GM21515 (cell line): ENCODE results near the gene NRTN.
"Not testable (repeated sequence)": the region's sequence is repeated elsewhere in the genome, so short reads cannot be mapped to it uniquely, and the experiment has no call there.

ENCODE experiments used
- ATAC-seq: cut with Tn5 transposase; IDR thresholded peaks from one replicate; pipeline ENCODE4 v1.9.1; 2021; ENCODE audit not compliant: unreplicated experiment

NRTN gene

DNA sequence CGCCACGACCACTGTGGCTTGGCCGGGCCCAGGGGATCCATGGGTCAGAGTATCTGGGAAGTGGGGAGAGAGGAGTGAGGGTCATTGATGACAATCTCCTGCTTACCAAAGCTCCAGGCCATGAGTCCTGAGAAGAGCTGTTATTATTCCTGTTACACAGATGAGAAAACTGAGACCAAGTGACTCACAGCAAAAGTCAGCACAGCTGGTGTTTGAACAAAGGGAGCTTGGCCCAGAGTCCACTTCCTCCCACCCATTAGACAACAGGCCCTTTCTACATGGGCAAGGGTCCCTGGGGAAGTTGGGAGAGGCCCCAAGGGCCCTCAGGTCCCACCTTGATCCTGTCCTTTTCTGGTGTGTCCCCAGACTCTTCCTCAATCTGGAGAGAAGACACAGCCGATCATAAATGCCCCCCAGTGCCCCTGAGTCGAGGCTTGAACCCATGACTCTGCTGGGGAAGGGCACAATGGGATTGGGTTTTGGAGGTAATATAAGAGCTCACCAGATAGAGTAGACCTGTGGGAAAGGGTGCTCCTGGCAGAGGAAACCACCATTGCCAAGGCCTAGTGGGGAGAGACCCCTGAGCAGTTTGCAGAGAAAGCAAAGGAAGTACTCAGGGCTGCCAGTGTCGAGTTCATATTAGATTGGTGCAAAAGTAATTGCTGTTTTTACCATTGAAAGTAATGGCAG lies 27.8 kb downstream of the NRTN start:
- no peak for ATAC-seq

DNA sequence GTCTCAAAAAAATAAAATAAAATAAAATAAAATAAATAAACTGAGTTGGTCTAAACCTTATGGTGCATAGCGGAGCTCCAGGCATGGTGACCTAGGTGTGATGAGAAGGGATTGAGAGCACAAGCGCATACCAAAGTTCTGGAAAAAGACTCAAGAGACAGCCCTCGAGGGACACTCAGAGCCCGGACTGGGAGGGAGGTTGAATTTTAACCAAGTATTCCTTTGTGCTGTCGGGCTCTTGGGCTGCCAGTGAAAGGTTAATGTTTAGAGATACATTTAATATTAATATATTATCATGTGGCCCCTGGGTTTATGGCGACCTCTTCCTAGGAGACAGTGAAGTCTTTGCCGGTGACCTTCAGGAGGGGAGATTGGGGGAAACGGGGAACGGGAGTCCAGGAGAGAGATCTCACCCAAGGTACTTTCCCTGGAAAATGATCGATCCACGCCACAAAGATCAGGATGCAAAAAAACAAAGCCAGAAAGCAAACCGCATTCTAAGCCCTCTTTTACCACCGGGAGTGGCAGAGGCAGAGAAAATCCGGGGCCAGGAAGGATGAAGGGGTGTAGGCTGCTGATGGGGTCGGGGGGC lies 33.0 kb downstream of the NRTN start:
- no peak for ATAC-seq

DNA sequence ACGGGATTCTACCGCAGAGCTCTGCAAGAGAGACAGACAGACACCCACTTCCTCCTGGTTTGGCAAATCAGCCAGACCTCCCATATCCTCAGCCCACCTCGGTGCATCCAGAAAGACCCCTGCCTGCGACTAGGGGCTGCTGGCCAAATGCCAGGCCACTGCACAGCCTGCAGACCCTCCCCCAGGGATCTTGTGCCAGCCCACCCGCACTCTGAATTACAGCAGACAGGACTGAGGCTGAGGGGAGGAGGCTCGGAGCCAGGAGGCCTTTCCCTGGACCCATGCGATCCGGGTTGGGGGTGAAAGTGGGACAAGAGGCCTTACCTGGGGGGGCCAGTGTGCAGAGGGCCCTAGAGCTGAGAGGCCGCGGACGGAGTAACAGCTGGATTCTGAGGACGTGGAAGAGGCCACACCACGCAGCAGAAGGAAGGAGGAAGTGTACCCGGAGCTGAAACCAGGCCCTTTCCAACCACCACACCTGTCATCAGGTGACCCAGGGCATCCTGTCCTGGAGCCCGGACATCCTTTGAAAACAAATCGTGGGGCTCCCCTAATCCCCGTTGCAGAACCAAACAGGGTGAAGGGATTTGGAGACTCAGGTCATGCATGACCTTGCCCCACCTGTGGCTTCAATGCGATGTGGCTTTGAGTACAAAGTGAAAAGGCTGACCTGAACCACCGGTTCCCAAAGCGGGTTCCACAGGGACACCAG lies 33.6 kb downstream of the NRTN start:
- no peak for ATAC-seq

DNA sequence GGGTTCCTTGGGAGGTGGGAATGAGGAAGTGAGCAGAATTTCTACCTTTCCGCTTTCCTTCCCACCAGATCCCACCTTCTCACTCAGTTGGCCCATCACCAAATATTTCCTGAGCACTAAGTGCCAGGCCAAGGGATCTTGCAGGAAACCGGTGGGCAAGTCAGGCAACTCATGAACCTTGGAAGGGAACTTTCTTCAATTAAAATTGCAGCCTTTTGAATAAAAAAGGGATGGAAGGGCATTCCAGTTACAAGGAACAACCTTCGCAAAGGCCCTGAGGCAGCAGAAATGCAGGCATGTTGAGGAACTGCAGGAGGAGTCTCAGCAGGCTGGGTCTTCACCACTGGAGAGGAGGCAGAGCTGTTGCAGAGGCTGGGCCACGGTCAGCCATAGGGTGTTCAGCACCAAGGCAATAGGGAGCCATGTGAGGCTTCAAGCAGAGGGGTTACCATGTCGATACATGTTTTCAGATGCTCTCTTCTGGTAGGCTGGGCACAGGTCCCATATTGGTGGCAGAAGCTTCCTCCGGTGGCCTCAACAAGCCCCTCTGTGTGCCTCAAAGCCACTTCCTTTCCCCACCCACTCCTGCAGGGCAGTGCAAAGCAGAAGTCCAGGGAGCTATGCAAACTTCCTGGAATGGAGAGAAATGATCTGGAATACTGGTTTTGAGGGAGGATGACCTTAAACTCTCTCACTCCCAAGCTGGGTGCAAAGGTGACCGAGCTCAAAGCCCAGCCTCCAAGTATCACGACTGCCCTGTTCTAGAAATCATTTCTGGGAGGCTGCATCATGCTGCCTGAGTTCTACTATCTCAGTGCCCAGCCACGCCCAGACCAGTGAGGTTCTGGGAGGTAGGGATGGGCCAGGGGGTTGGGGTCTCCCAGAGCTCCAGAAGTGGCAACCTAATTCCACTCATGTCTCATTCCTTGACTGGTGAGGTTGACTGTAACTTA lies 34.5 kb downstream of the NRTN start, which contains the start of gene FUT6:
TSS of gene FUT6 (minus strand) at position 638 of the 953 bp plus-strand sequence. CDS start 7,135 bp downstream, outside the sequence.
- no peak for ATAC-seq

DNA sequence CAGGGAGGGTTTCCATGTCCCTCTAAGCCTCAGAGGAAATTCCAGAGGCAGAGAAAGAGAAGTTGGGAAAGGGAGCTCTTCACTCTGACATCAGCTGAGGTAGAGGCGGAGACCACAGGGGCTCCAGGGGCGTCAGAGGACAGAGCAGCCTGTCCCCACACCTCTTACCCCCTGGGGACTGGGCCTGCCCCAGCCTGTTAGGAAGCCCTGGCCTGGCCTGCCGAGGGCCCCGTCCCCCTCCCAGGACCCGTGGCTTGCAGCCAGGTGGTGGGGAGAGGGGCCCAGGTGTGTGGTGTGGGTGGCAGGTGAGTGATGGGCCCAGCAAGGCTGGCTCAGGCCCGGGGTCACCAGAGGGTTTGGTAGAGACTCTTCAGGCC lies 36.9 kb downstream of the NRTN start:
- not testable (repeated sequence) for ATAC-seq

DNA sequence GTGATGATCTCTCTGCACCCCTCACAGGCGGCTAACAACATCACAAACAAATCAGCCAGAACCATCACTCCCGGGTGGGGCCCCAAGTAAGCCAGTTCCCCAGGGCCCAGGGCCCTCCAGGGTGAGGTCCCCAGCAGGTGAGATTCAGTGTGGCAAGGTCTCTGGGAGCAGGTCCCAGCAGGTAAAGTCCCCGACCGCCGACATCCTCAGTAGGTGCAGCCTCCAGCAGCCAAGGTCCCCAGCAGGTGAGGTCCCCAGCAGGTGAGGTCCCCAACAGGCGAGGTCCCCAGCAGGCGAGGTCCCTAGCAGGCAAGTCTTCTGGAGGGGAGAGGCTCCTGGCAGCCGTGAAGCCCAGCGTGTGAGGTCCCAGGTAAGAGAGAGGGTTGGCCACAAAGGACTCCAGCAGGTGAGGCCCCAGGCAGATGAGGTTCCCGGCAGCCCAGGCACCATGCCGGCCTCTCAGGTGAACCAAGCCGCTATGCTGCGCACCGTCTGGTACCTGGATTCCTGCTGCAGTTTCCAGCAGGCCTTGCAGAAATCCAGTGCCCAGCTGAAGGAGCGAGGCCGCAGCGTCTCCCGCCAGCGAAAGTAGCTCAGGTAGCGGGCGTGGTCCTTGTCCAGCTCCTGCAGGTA lies 38.5 kb downstream of the NRTN start:
- ATAC-seq = no peak

DNA sequence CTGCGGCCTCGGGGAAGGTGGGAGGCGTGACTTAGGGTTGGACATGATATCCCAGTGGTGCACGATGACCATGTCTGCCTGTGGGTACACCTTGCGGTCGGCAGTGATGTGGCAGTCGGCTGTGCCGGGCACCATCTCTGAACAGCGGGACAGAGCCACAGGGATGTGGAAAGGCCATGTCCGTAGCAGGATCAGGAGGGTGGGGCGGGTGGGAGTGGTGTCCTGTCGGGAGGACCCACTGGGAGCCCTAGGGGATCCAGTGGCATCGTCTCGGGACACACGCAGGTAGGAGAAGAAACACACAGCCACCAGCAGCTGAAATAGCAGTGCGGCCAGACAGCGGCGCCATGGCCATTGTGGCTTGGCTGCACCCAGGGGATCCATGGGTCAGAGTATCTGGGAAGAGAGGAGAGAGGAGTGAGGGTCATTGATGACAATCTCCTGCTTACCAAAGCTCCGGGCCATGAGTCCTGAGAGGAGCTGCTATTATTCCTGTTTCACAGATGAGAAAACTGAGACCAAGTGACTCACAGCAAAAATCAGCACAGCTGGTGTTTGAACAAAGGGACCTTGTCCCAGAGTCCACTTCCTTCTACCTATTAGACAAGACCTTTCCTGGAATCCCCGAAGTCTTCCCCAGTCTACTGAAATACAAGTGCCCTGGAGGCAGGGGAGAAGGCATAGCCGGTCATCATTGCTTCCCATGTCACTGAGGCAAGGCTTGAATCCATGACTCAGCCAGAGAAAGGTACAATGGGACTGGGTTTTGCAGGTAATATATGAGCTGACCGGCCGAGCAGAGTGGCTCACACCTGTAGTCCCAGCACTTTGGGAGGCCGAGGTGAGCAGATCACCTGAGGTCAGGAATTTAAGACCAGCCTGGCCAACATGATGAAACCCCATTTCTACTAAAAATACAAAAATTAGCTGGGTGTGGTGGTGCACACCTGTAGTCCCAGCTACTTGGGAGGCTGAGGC lies 39.9 kb downstream of the NRTN start:
- no peak for ATAC-seq

DNA sequence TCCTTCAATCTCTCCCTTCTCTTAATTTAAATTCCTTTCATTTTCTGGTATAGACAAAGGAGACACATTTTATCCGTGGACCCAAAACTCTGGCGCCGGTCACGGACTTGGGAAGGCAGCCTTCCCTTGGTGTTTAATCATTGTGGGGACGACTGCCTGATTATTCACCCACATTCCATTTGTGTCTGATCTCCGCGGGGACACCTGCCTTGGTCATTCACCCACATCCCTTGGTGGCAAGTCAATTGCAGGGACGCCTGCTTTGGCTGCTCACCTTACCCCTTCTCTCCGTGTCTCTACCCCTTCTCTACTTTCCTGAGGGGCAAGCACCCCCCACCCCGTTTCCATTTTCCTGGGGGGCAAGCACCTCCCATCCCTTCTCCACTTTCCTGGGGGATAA lies 43.0 kb downstream of the NRTN start:
- ATAC-seq = not testable (repeated sequence)

DNA sequence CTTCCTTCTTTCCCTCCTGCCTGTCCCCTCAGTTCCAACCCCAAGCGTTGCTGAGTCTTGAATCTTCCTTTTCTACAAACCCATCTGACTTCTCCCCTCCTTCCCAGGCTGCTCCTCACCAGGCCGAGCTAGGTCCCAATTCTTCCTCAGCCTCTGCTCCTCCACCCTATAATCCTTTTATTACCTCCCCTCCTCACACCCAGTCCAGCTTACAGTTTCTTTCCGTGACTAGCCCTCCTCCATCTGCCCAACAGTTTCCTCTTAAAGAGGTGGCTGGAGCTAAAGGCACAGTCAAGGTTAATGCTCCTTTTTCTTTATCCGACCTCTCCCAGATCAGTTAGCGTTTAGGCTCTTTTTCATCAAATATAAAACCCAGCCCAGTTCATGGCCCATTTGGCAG lies 43.8 kb downstream of the NRTN start:
- not testable (repeated sequence) for ATAC-seq

DNA sequence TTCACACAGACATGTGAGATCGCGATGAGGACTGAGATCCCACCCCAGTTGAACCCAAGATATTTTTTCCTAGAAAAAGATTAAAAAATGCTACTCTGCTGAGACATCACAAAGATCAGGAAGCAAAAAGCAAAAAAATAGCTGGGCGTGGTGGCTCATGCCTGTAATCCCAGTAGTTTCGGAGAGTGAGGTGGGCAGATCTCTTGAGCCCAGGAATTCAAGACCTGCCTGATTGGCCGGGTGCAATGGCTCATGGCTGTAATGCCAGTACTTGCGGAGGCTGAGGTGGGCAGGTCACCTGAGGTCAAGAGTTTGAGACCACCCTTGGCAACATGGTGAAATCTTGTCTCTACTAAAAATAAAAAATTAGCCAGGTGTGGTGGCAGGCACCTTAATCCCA lies 45.3 kb downstream of the NRTN start:
- no peak for ATAC-seq

DNA sequence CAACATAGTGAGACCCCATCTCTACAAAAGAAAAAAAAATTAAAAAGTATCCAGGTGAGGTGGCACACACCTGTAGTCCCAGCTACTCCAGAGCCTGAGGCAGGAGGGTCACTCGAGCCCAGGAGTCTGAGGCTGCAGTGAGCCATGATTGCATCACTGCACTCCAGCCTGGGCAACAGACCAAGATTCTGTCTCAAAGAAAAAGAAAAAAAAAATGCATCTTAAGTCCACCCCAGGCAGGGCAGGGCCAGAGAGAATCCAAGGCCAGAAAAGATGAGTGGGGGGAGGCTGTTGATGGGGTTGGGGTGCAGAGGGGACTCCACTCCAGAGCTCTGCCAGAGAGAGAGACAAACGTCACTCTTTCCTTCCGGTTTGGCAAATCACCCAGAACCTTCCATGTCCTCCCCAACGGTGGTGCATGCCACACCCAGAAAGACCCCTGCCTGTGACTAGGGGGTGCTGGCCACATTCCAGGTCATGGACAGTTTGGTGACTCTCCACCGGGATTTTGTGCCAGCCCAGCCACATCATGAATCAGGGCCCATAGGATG lies 46.0 kb downstream of the NRTN start:
- ATAC-seq = no peak

DNA sequence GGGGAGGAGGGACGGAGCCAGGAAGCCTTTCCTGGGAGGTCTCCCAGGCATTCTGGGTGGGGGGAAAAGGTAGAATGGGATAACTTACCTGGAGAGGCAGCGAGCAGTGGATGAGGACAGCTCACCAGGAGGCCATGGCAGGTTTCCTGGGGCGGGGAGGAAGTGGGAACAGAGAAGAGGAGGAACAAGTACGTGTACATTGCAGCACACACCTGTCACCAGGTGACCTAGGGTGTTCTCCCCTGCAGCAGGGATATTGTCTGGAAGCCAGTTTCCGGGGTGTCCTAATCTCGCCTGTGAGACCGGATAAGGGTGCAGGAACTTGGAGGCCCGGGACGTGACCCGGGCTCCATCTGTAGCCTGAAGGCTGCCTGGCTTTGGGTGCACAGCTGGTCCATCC lies 46.4 kb downstream of the NRTN start, which contains the start of gene FUT3:
TSS of gene FUT3 (minus strand) at position 148 of the 400 bp plus-strand sequence.
- no peak for ATAC-seq

DNA sequence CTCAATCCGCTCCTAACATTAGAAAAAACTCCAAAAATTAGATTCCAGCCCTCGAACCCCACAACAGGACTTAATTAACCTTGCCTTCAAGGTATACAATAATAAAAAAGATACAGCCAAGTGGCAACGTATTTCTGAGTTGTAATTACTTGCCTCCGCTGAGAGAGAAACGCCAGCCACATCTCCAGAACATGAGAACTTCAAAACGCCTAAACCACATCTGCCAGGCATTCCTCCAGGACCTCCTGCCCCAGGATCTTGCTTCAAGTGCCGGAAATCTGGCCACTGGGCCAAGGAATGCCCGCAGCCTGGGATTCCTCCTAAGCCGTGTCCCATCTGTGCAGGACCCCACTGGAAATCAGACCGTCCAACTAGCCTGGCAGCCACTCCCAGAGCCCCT lies 49.3 kb downstream of the NRTN start:
- ATAC-seq = not testable (repeated sequence)

DNA sequence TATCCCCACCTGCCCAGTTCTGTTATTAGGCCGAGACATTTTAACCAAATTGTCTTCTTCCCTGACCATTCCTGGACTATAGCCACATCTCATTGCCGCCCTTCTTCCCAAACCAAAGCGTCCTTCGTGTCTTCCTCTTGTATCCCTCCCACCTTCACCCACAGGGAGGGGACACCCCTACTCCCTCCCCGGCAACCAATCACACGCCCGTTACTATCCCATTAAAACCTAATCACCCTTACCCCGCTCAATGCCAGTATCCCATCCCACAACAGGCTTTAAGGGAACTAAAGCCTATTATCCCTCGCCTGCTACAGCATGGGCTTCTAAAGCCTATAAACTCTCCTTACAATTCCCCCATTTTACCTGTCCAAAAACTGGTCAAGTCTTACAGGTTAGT lies 50.3 kb downstream of the NRTN start:
- ATAC-seq = not testable (repeated sequence)

DNA sequence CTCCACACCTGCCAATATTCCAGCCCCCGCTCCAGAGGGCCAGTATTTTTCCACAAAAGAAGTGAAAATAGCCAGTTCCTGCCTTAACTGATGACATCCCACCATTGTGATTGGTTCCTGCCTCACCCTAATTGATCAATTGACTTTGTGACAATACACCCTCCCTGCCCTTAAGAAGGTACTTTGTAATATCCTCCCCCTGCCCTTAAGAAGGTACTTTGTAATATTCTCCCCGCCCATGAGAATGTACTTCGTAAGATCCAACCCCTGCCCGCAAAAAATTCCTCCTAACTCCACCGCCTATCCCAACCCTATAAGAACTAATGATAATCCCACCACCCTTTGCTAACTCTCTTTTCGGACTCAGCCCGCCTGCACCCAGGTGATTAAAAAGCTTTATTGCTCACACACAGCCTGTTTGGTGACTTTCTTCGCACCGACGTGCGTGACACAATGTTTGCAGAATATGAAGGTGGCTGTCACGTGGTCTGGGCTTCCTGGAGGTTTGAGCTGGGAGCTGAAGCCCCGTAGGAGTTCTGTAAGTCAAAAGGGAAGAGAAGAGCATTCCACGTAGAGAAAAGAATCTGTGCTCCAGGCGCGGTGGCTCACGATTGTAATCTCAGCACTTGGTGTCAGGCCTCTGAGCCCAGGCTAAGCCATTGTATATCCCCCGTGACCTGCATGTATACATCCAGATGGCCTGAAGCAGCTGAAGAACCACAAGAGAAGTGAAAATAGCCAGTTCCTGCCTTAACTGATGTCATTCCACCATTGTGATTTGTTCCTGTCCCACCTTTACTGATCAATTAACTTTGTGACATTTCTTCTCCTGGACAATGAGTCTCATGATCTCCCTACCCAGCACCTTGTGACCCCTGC lies 52.6 kb downstream of the NRTN start:
- ATAC-seq = no peak

DNA sequence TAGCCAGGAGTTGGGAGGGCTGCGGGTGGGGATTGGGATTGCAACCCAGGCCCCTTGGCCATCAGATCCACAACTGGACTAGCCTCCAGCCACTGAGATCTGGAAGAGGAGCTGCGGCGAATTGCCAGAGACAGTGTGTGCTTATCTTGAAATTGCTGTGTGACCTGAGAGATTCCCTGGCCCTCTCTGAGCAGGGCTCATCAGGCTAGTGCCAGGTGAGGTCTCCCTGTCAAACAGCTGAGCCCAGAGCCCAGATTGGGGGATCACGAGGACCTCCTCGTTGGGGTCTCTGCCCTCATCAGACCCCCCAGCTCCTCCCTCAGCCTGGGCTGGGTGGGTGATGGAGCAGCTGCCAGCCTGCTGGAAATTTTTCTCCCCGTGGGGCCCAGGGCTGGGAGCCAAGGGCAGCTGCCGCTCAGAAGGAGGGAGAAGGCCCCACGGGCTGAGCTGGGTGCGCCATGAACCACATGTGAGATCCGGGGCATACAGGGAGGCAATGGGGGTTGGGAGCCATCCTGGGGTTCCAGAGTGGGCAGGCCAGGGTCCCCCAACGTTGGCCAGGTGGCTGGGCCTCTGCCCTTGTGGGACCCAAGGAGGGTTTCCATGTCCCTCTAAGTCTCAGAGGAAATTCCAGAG lies 58.3 kb downstream of the NRTN start:
- ATAC-seq = no peak

DNA sequence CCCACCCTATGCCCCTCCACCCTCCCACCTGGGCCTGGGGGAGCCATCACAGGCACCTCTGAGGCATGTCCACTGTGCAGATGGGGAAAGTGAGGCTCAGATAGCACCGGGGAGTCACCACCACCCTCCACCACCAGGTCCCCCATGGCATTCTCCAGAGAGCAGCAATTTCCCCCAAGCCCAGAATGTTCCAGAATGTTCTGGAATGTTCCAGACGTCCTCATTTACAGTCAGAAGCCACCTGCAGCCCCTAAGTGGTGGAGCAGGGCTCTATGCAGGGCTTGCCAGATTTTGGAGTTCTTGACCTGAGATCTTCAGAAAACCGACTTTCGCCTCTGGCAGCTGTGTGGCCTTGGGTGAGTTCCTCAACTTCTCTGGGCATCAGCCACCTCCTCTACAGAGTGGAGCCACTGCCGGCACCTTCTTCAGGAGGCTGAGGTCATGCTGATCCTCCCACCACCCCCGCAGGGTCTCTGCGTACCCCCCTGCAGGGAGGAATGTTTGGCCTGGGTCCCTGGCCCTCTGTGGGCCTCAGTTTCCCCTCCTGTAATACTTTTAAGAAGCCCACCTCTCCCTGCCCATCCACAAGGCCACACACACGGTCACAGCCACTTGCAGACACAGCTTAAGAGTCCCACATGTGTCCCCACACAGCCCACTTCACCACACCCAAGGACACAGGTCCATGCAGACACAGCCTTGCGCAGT lies 59.3 kb downstream of the NRTN start:
- no peak for ATAC-seq
